ENCODE data around the gene MEG3. TPM values are rescaled to one million over a fixed set of nuclear protein-coding genes. Genes with fewer than 3 reads are reported as not detected.

The MEG3 gene
- total and polyA plus RNA-seq, 2 of the 8 experiments (the other 6 are each of a cell fraction or from before 2014, with no cell fraction given): 0.17 to 1.1 TPM

GRCh38 chr14:100899884-100900771 lies 74.2 kb downstream of the MEG3 start:
- Histone ChIP-seq H3K79me1 (ENCODE audit: low read depth, low read length) (no peaks in the 10 kb centered on the region), H4K5ac (ENCODE audit: insufficient read length, low read depth, low read length) (no peak overlapping the region), H3K23me2 (ENCODE audit: low read depth, low read length) (peaks cover 7% of the 10 kb centered on the region), H3K4me3 (ENCODE audit: extremely low read depth in 1 of 4, insufficient read depth in 2 of 4, low read depth in 3 of 4, low read length in 4 of 4) (peak overlapping the region; percentile 25 to 56 (median 41); a peak in 7 of 8 replicates), H4K91ac (replicated peaks; ENCODE audit: insufficient read length, low read length) (peak overlapping the region; percentile 29), H4K20me1 (replicated peaks in 1 of 2; ENCODE audit: control insufficient read depth in 1 of 2, insufficient read depth in 2 of 2, low read length in 2 of 2) (no peaks in the 10 kb centered on the region), H3K23ac (ENCODE audit: insufficient read length) (no peak overlapping the region), H3K36me3 (ENCODE audit: control insufficient read depth in 2 of 4, insufficient read depth in 4 of 4, low read length in 3 of 4) (no peaks in the 10 kb centered on the region), H3K4me1 (replicated peaks in 1 of 4; ENCODE audit: control insufficient read depth in 3 of 4, insufficient read depth in 4 of 4, low read length in 3 of 4) (peaks cover 5 to 34% (median 10%) of the 10 kb centered on the region in 4 experiments), H3K4ac (replicated peaks; ENCODE audit: insufficient read length, low read depth, low read length) (no peak overlapping the region), H2BK12ac (ENCODE audit: low read depth, low read length) (peak overlapping the region; percentile 84), H2BK20ac (ENCODE audit: low read length) (no peak overlapping the region), H3K27ac (ENCODE audit: low read depth, low read length) (no peak overlapping the region), H2AFZ (ENCODE audit: low read length) (peak overlapping the region; percentile 43; the same call in 1 of the 2 replicates), H3K27me3 (replicated peaks in 1 of 4; ENCODE audit: control insufficient read depth in 3 of 4, extremely low read depth in 1 of 4, insufficient read depth in 3 of 4, low read length in 3 of 4) (peaks cover 3 to 32% (median 24%) of the 10 kb centered on the region in 4 experiments), H3K4me2 (ENCODE audit: insufficient read depth in 1 of 2, low read depth in 2 of 2, low read length in 2 of 2) (peak overlapping the region; percentile 77 to 83), H2AK5ac (ENCODE audit: low read depth, low read length) (no peak overlapping the region), H2BK5ac (ENCODE audit: low read depth, low read length) (no peak overlapping the region), H4K8ac (ENCODE audit: extremely low read depth, insufficient read depth, low read length) (no peak overlapping the region), H3K14ac (ENCODE audit: insufficient read length) (no peak overlapping the region), H3K56ac (replicated peaks; ENCODE audit: insufficient read length, low read depth, low read length) (no peak overlapping the region), H3K79me2 (ENCODE audit: control insufficient read depth in 1 of 2, insufficient read depth in 2 of 2, low read length in 2 of 2) (no peaks in the 10 kb centered on the region), H3K9me3 (ENCODE audit: insufficient read depth in 2 of 2, low read depth in 1 of 2, low read length in 1 of 2) (peaks cover 0 to 8% of the 10 kb centered on the region in 2 experiments; a peak in 1 of 4 replicates), H2BK15ac (ENCODE audit: low read length) (0 out of 2 replicates have a peak overlapping the region, but pooled peaks have one; percentile 29), H3K9ac (replicated peaks in 1 of 4; ENCODE audit: extremely low read depth in 1 of 4, low read depth in 3 of 4, low read length in 3 of 4) (no peak overlapping the region), H2BK120ac (replicated peaks; ENCODE audit: low read depth, low read length) (no peak overlapping the region), H3K18ac (ENCODE audit: extremely low read depth, low read length) (peak overlapping the region; percentile 71)
- no peak for FAIRE-seq
- peak in 1 of 2 experiments; percentile 60 for DNase-seq (ENCODE audit: low read depth in 1 of 2, low spot score in 2 of 2)
- POLR2A ChIA-PET (ENCODE audit: partially characterized antibody): no interaction called here
- WGBS, 2 experiments (ENCODE audit: extremely low coverage in 1 of 2, insufficient coverage in 1 of 2, insufficient read length in 1 of 2, insufficient replicate concordance in 2 of 2, low coverage in 1 of 2, low lambda C conversion rate in 2 of 2, missing lambda C conversion rate in 1 of 2): 19% methylated on average over 19 of the region's 19 CpGs; no CpG with 5 or more reads in 1 of the 2 experiments
- CTCF ChIA-PET (ENCODE audit: partially characterized antibody): interaction anchor here (0.5 to 6.5 kb wide), 39 partner anchors 9 to 735 kb away, joined by 3 to 70 read pairs (median 5); no protein-coding TSS in a partner anchor
- TF ChIP-seq PHF8 (conservative IDR thresholded peaks at IDR 0.05; ENCODE audit: low read depth, low read length) (no peak), KDM1A (IDR thresholded peaks at IDR 0.05; ENCODE audit: borderline replicate concordance, low read length) (no peak), TEAD4 (IDR thresholded peaks at IDR 0.05; ENCODE audit: low read depth, low read length) (no peak), JUN (IDR thresholded peaks at IDR 0.05; ENCODE audit: low read depth, low read length) (no peak), SIRT6 (IDR thresholded peaks at IDR 0.05; ENCODE audit: low read length) (no peak), TCF12 (IDR thresholded peaks at IDR 0.05; ENCODE audit: low read depth, low read length) (no peak), EGR1 (IDR thresholded peaks at IDR 0.05; ENCODE audit: borderline replicate concordance, low read depth, low read length) (no peak), BRCA1 (IDR thresholded peaks at IDR 0.05; ENCODE audit: low read depth, low read length) (no peak), ASH2L (IDR thresholded peaks at IDR 0.05; ENCODE audit: low read length) (peak; percentile 43), GABPA (IDR thresholded peaks at IDR 0.05; ENCODE audit: borderline replicate concordance, insufficient read depth, low read length) (no peak), RNF2 (IDR thresholded peaks at IDR 0.05; ENCODE audit: borderline replicate concordance, low read depth, low read length, missing control alignments, poor library complexity, severe bottlenecking) (no peak), NANOG (IDR thresholded peaks at IDR 0.05; ENCODE audit: insufficient read depth, low read depth, low read length, poor library complexity, severe bottlenecking) (no peak)

Measured in H1 (cell line).